OCI-LY1 (cell line): ENCODE results near the gene TFF3.

Experiments used
- H2AFZ ChIP-seq: fragments of 200-600 bp; sonication (generic), shearing (Covaris generic); 2 replicates; pipeline ENCODE4 v1.6.0; 2014; ENCODE audit warnings: antibody characterized with exemption, mild to moderate bottlenecking, low read length
- H3F3A ChIP-seq: fragments of 200-600 bp; sonication (generic), shearing (Covaris generic); 2 replicates; pipeline ENCODE4 v1.6.0; 2014; ENCODE audit warnings: mild to moderate bottlenecking, antibody characterized with exemption, low read length, moderate library complexity; ENCODE audit not compliant: insufficient read depth
- H3K27ac ChIP-seq: fragments of 200-600 bp; sonication (generic); 2 replicates; pipeline ENCODE4 v1.5.1; 2014; ENCODE audit warnings: low read length, mixed run types, mild to moderate bottlenecking, low read depth; ENCODE audit not compliant: poor library complexity, severe bottlenecking
- H3K27me3 ChIP-seq: fragments of 200-600 bp; sonication (generic); 2 replicates; pipeline ENCODE4 v1.6.0; 2014; ENCODE audit warnings: antibody characterized with exemption, mild to moderate bottlenecking, low read length, moderate library complexity; ENCODE audit not compliant: insufficient read depth
- H3K36me3 ChIP-seq: fragments of 200-600 bp; sonication (generic); 2 replicates; pipeline ENCODE4 v1.6.1; 2014; ENCODE audit warnings: mild to moderate bottlenecking, antibody characterized with exemption, low read length, moderate library complexity, mixed read lengths; ENCODE audit not compliant: insufficient read depth
- H3K4me1 ChIP-seq: fragments of 200-600 bp; sonication (generic); 2 replicates; pipeline ENCODE4 v1.5.1; 2014; ENCODE audit warnings: mild to moderate bottlenecking, low read length, moderate library complexity; ENCODE audit not compliant: insufficient read depth, severe bottlenecking
- H3K4me2 ChIP-seq: fragments of 200-600 bp; sonication (generic), shearing (Covaris generic); 2 replicates; pipeline ENCODE4 v1.6.1; 2014; ENCODE audit warnings: low read length
- H3K4me3 ChIP-seq: fragments of 200-600 bp; sonication (generic); 2 replicates; pipeline ENCODE4 v1.5.1; 2014; ENCODE audit warnings: low read length, low read depth, mild to moderate bottlenecking, mixed read lengths; ENCODE audit not compliant: poor library complexity, severe bottlenecking
- H3K79me2 ChIP-seq: fragments of 200-600 bp; shearing (Covaris generic); 2 replicates; pipeline ENCODE4 v1.6.1; 2016; ENCODE audit warnings: mixed run types, low read length, mixed read lengths; ENCODE audit not compliant: insufficient read depth
- H3K9ac ChIP-seq: fragments of 200-600 bp; sonication (generic), shearing (Covaris generic); 2 replicates; pipeline ENCODE4 v1.6.1; 2014; ENCODE audit warnings: mild to moderate bottlenecking, low read length, mixed read lengths
- H3K9me2 ChIP-seq: fragments of 200-600 bp; sonication (generic), shearing (Covaris generic); 2 replicates; pipeline ENCODE4 v1.6.1; 2014; ENCODE audit warnings: low read depth, mild to moderate bottlenecking, low read length, mixed read lengths
- H3K9me3 ChIP-seq: fragments of 200-600 bp; shearing (Covaris generic); 2 replicates; pipeline ENCODE4 v1.6.1; 2014; ENCODE audit warnings: low read length, mixed read lengths
- H4K20me1 ChIP-seq: fragments of 200-600 bp; sonication (generic), shearing (Covaris generic); 2 replicates; pipeline ENCODE4 v1.6.0; 2016; ENCODE audit warnings: mild to moderate bottlenecking, low read length; ENCODE audit not compliant: insufficient read depth
- EZH2 ChIP-seq: fragments of 200-600 bp; sonication (generic), shearing (Covaris generic); IDR thresholded peaks from 2 replicates; pipeline ENCODE4 v1.8.0; 2017; ENCODE audit warnings: borderline replicate concordance, mixed run types, mild to moderate bottlenecking, antibody characterized with exemption, low read length, moderate library complexity, mixed read lengths
- TF ChIP-seq, protein P1 (sequence below): fragments of 200-600 bp; sonication (generic), shearing (Covaris generic); IDR thresholded peaks from 2 replicates; pipeline ENCODE4 v1.5.1; 2017; ENCODE audit warnings: mild to moderate bottlenecking, antibody characterized with exemption, low read length, moderate library complexity, mixed read lengths

The TFF3 gene

DNA sequence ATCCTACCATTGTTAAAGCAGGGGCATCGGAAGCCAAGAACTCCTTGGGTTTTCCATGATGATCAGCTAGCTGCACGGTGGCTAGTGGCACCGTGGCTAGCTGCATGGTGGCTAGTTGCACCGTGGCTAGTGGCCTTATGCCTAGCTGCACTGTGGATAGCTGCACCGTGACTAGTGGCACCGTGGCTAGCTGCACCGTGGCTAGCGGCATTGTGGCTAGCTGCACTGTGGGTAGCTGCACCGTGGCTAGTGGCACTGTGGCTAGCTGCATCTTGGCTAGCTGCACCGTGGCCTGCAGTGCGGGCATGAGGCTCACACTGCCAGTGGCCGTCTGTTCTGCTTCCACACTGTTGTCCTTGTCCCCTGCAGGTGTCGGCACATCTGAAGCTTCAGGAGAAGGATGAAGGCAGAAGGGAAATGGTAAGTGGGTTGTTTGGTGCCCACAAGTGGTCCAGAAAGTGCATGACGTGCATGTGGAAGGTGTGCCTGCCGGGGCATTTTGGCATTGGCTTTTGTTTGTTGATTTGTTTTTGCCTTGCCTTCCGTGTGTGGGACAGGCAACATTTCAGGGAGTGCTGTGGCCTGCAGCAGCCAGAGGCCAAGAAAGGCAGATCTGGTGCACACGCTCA, 38.6 kb downstream of the TFF3 start:
- Histone ChIP-seq H3K4me3 (no peak overlapping the region), H3K36me3 (no peaks in the 10 kb centered on the region), H3F3A (no peaks in the 10 kb centered on the region), H3K4me2 (no peak overlapping the region), H2AFZ (no peak overlapping the region), H3K9me3 (no peaks in the 10 kb centered on the region), H3K79me2 (no peaks in the 10 kb centered on the region), H3K4me1 (no peaks in the 10 kb centered on the region), H3K9ac (no peak overlapping the region), H4K20me1 (no peaks in the 10 kb centered on the region), H3K27me3 (peaks cover 16% of the 10 kb centered on the region), H3K27ac (no peak overlapping the region), H3K9me2 (no peaks in the 10 kb centered on the region)
- TF ChIP-seq, protein P1, sequence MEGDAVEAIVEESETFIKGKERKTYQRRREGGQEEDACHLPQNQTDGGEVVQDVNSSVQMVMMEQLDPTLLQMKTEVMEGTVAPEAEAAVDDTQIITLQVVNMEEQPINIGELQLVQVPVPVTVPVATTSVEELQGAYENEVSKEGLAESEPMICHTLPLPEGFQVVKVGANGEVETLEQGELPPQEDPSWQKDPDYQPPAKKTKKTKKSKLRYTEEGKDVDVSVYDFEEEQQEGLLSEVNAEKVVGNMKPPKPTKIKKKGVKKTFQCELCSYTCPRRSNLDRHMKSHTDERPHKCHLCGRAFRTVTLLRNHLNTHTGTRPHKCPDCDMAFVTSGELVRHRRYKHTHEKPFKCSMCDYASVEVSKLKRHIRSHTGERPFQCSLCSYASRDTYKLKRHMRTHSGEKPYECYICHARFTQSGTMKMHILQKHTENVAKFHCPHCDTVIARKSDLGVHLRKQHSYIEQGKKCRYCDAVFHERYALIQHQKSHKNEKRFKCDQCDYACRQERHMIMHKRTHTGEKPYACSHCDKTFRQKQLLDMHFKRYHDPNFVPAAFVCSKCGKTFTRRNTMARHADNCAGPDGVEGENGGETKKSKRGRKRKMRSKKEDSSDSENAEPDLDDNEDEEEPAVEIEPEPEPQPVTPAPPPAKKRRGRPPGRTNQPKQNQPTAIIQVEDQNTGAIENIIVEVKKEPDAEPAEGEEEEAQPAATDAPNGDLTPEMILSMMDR: no peak
- TF ChIP-seq EZH2: no peak

DNA sequence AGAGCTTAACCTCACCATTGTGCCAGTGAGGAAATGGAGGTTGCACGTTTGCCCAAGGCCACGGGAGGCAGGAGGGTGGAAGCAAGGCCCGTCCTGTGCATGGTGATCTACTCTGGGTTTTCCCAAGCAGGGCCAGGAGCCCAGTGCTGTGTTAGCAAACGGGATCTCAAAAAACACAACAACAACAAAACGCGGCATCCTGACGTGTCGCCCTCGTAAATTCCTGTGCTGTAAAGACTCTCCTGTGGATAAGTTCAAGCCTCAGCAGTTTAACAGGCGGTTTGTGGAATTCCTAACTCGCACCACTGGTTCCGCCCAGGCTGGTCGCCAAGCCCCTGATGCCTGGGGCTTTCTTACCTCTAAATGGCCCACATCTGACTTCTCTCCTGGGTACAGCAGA, 39.1 kb downstream of the TFF3 start:
- TF ChIP-seq EZH2: no peak
- Histone ChIP-seq H3K4me3 (no peak overlapping the region), H3K36me3 (no peaks in the 10 kb centered on the region), H2AFZ (no peak overlapping the region), H3K4me1 (no peaks in the 10 kb centered on the region), H3K9me3 (no peaks in the 10 kb centered on the region), H3K79me2 (no peaks in the 10 kb centered on the region), H3F3A (no peaks in the 10 kb centered on the region), H3K4me2 (no peak overlapping the region), H3K27ac (no peak overlapping the region), H4K20me1 (no peaks in the 10 kb centered on the region), H3K9me2 (no peaks in the 10 kb centered on the region), H3K27me3 (peaks cover 14% of the 10 kb centered on the region), H3K9ac (no peak overlapping the region)

DNA sequence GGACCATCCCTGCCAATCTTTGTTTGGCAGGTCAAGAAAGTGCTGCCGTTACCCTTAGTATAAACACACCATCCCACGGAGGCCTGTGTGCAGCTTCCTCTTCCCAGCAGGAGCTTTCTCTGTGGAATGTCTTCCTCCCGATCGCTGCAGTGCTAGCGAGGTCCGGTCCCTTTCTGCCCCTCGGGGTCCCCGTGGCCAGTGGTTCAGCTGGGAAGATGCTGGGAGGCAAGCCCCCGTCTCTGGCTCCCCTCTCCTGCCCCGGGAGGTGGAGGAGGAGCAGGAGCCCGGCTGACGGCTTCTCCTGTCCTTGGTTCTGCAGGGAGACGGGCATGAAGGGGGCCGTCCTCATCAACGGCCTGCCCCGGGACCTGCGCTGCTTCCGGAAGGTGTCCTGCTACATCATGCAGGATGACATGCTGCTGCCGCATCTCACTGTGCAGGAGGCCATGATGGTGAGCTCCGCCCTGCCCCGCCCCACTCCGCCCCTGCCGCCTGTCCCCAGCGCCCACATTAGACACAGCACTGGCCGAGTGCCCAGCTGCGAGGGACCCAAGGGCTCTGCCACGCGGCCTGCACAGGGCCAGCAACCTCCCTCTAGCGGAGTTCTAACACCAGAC, 42.1 kb downstream of the TFF3 start:
- no peak overlapping the region for H2AFZ ChIP-seq
- H3K4me2 ChIP-seq: no peak overlapping the region
- peaks cover 8% of the 10 kb centered on the region; the same call in 1 of the 2 replicates for H3K27me3 ChIP-seq
- no peaks in the 10 kb centered on the region for H3K79me2 ChIP-seq
- no peaks in the 10 kb centered on the region for H3K4me1 ChIP-seq
- H3K4me3 ChIP-seq: no peak overlapping the region
- no peaks in the 10 kb centered on the region for H3F3A ChIP-seq
- no peaks in the 10 kb centered on the region for H3K9me3 ChIP-seq
- no peak overlapping the region for H3K9ac ChIP-seq
- no peak overlapping the region for H3K27ac ChIP-seq
- H4K20me1 ChIP-seq: no peaks in the 10 kb centered on the region
- H3K9me2 ChIP-seq: no peaks in the 10 kb centered on the region
- no peak for TF ChIP-seq EZH2
- TF ChIP-seq, protein P1: no peak
- H3K36me3 ChIP-seq: no peaks in the 10 kb centered on the region
